Loucy (cell line): ENCODE results near the gene PLAC1.

Experiments used
- H2AFZ ChIP-seq: fragments of 200-600 bp; sonication (generic); 2 replicates; pipeline ENCODE4 v1.6.0; 2016; ENCODE audit warnings: antibody characterized with exemption, mild to moderate bottlenecking, low read length, moderate library complexity
- H3F3A ChIP-seq: fragments of 200-600 bp; 2 replicates; pipeline ENCODE4 v1.6.0; 2016; ENCODE audit warnings: antibody characterized with exemption, low read depth, mild to moderate bottlenecking
- H3K27me3 ChIP-seq: fragments of 200-600 bp; sonication (generic); 2 replicates; pipeline ENCODE4 v1.6.1; 2014; ENCODE audit warnings: low read length, mild to moderate bottlenecking; ENCODE audit not compliant: insufficient read depth, poor library complexity, severe bottlenecking
- H3K36me3 ChIP-seq: fragments of 200-600 bp; sonication (generic); 2 replicates; pipeline ENCODE4 v1.6.1; 2016; ENCODE audit warnings: low read length; ENCODE audit not compliant: insufficient read depth
- H3K4me1 ChIP-seq: fragments of 200-600 bp; sonication (generic); 2 replicates; pipeline ENCODE4 v1.5.1; 2014; ENCODE audit warnings: low read length, mild to moderate bottlenecking; ENCODE audit not compliant: insufficient read depth, poor library complexity, severe bottlenecking
- H3K4me2 ChIP-seq: fragments of 200-600 bp; sonication (generic); 2 replicates; pipeline ENCODE4 v1.6.0; 2014; ENCODE audit warnings: antibody characterized with exemption, low read length, low read depth, mild to moderate bottlenecking; ENCODE audit not compliant: poor library complexity, severe bottlenecking
- H3K4me3 ChIP-seq: fragments of 200-600 bp; sonication (generic); 2 replicates; pipeline ENCODE4 v1.5.1; 2014; ENCODE audit warnings: low read length, mild to moderate bottlenecking, mixed read lengths; ENCODE audit not compliant: poor library complexity, severe bottlenecking
- H3K79me2 ChIP-seq: fragments of 200-600 bp; sonication (generic); 2 replicates; pipeline ENCODE4 v1.6.1; 2014; ENCODE audit warnings: low read length; ENCODE audit not compliant: insufficient read depth
- H3K9ac ChIP-seq: fragments of 200-600 bp; sonication (generic); 2 replicates; pipeline ENCODE4 v1.6.0; 2014; ENCODE audit warnings: mild to moderate bottlenecking, low read depth, low read length, moderate library complexity; ENCODE audit not compliant: poor library complexity, severe bottlenecking
- H3K9me2 ChIP-seq: fragments of 200-600 bp; sonication (generic); replicated peaks from 2 replicates; pipeline ENCODE4 v1.6.1; 2016; ENCODE audit warnings: low read depth, low read length, mixed read lengths
- H3K9me3 ChIP-seq: fragments of 200-600 bp; sonication (generic); 2 replicates; pipeline ENCODE4 v1.6.1; 2014; ENCODE audit warnings: mild to moderate bottlenecking, antibody characterized with exemption, low read length, low read depth; ENCODE audit not compliant: insufficient read depth
- H4K20me1 ChIP-seq: fragments of 200-600 bp; sonication (generic); 2 replicates; pipeline ENCODE4 v1.6.0; 2014; ENCODE audit warnings: antibody characterized with exemption, low read length, mild to moderate bottlenecking; ENCODE audit not compliant: insufficient read depth, poor library complexity, severe bottlenecking
- CTCF ChIP-seq: fragments of 200-600 bp; sonication (generic); conservative IDR thresholded peaks from 2 replicates; pipeline ENCODE4 v1.5.1; 2014; ENCODE audit warnings: mild to moderate bottlenecking, antibody characterized with exemption, low read length
- EZH2phosphoT487 ChIP-seq: fragments of 200-600 bp; IDR thresholded peaks from 2 replicates; pipeline ENCODE4 v1.6.1; 2018; ENCODE audit warnings: antibody characterized with exemption, mild to moderate bottlenecking, moderate library complexity, borderline replicate concordance

Gene PLAC1

DNA sequence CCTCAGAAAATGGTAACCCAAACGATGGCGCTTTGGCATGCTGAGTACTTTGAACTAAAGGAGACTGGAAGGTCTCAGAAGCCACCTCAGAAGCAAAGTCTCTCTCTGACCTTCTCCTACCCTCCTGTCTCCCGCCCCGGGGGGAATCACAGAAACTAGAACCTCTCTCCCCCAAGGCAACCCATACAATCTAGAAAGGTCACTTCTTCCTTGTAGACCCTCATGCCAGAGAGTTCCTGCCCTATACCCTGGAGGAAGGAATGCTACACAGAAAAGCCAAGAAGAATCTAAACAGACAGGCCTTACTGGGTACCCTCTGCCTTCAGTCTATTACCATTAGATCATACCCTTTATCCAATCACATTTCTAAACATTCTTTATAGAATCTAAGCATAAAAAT, 8.5 kb downstream of the PLAC1 start:
- Histone ChIP-seq H3K9ac (no peak overlapping the region), H3K27me3 (no peaks in the 10 kb centered on the region), H2AFZ (no peak overlapping the region), H3K4me1 (no peaks in the 10 kb centered on the region), H3K4me3 (no peak overlapping the region), H3K9me3 (no peaks in the 10 kb centered on the region), H4K20me1 (no peaks in the 10 kb centered on the region), H3F3A (no peaks in the 10 kb centered on the region), H3K9me2 (no peaks in the 10 kb centered on the region), H3K36me3 (no peaks in the 10 kb centered on the region), H3K4me2 (no peak overlapping the region), H3K79me2 (no peaks in the 10 kb centered on the region)
- TF ChIP-seq EZH2phosphoT487 (no peak), CTCF (no peak)

GRCh38 chrX:134647477-134647877, 10.8 kb downstream of the PLAC1 start:
- H3K9ac ChIP-seq: no peak overlapping the region
- no peak for TF ChIP-seq EZH2phosphoT487
- TF ChIP-seq CTCF: no peak
- H3K36me3 ChIP-seq: no peaks in the 10 kb centered on the region
- no peaks in the 10 kb centered on the region for H3K27me3 ChIP-seq
- no peak overlapping the region for H3K4me3 ChIP-seq
- H3F3A ChIP-seq: no peaks in the 10 kb centered on the region
- H3K9me3 ChIP-seq: no peaks in the 10 kb centered on the region
- H4K20me1 ChIP-seq: no peaks in the 10 kb centered on the region
- no peaks in the 10 kb centered on the region for H3K4me1 ChIP-seq
- no peak overlapping the region for H3K4me2 ChIP-seq
- no peaks in the 10 kb centered on the region for H3K79me2 ChIP-seq
- H2AFZ ChIP-seq: no peak overlapping the region
- H3K9me2 ChIP-seq: no peaks in the 10 kb centered on the region

DNA sequence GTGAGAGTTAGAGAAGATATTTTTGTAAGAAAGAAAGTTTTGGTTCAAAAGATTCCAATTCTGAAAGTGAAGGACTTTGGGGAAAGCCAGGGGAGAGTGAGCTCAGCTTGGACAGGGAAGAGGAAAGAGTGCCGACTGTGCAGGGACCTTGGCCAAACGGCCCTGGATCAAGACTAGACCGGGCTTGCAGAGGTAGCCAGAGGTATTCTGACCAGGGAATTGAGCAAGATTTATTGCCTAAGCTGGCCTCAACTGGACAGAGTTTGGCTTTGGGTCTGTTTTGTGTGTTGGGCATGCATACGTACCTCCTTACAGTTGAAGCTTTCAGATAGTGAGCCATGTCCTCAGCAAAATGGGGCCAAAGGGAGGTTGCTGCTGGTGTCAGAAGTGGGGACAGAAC, 11.6 kb downstream of the PLAC1 start:
- Histone ChIP-seq H3K9me2 (no peaks in the 10 kb centered on the region), H3K79me2 (no peaks in the 10 kb centered on the region), H3K27me3 (no peaks in the 10 kb centered on the region), H3K4me2 (no peak overlapping the region), H3K9me3 (no peaks in the 10 kb centered on the region), H4K20me1 (no peaks in the 10 kb centered on the region), H3K4me3 (no peak overlapping the region), H3K4me1 (no peaks in the 10 kb centered on the region), H3K36me3 (no peaks in the 10 kb centered on the region), H3F3A (no peaks in the 10 kb centered on the region), H3K9ac (no peak overlapping the region), H2AFZ (no peak overlapping the region)
- TF ChIP-seq EZH2phosphoT487 (no peak), CTCF (no peak)
